ENCODE data around the gene DAPK2.
A peak's percentile ranks its signal among the peaks of the same experiment; 100 is the strongest.

GRCh38 chr15:63891079-63891767 is 155.1 kb downstream of the DAPK2 start:
- TF ChIP-seq CTCF (IDR thresholded peaks at IDR 0.05; ENCODE audit: low read depth, low read length), result peak; percentile 99
- TF ChIP-seq EZH2phosphoT487 (IDR thresholded peaks at IDR 0.05; ENCODE audit: low read depth), result no peak

Measured in OCI-LY3 (cell line).